Stimulated activated effector memory CD8-positive, alpha-beta T cell treated with anti-CD3 and anti-CD28 coated beads, Interleukin-12 subunit alpha, Interleukin-12 subunit beta, amount 100 ng/mL, for 72 hours (primary cell): ENCODE results near the gene SFT2D2.
A peak's percentile ranks its signal among the peaks of the same experiment; 100 is the strongest.

Experiments used
- ATAC-seq: fragments of 150-1000 bp; cut with Tn5 transposase; 2 replicates; pipeline ENCODE4 v1.10.0; 2021
- DNase-seq, 2 donors: peaks; one replicate each; pipeline ENCODE4 v3.0.0; 2021 to 2022; ENCODE audit warnings: low spot score in 2 of 2
- H3K27ac Mint-ChIP-seq: one replicate; pipeline ENCODE4 v1.8.0; 2022; ENCODE audit warnings: mild to moderate bottlenecking, mixed read lengths
- H3K36me3 Mint-ChIP-seq: one replicate; pipeline ENCODE4 v1.8.0; 2022; ENCODE audit warnings: mild to moderate bottlenecking, mixed read lengths
- H3K4me1 Mint-ChIP-seq: one replicate; pipeline ENCODE4 v1.8.0; 2022; ENCODE audit warnings: mixed read lengths
- H3K4me3 Mint-ChIP-seq: one replicate; pipeline ENCODE4 v1.8.0; 2022; ENCODE audit warnings: mild to moderate bottlenecking, mixed read lengths
- H3K9me3 Mint-ChIP-seq: one replicate; pipeline ENCODE4 v1.8.0; 2022; ENCODE audit warnings: mixed read lengths

SFT2D2 gene

GRCh38 chr1:168236836-168237611 lies 11.2 kb downstream of the SFT2D2 start:
- DNase-seq (no peak), ATAC-seq (peak; percentile 90)
- no peaks in the 10 kb centered on the region for H3K9me3 Mint-ChIP-seq
- peaks cover 99% of the 10 kb centered on the region for H3K36me3 Mint-ChIP-seq
- H3K27ac Mint-ChIP-seq: no peak overlapping the region
- no peak overlapping the region for H3K4me3 Mint-ChIP-seq
- peaks cover 57% of the 10 kb centered on the region for H3K4me1 Mint-ChIP-seq

GRCh38 chr1:168243198-168243597 lies 17.4 kb downstream of the SFT2D2 start:
- no peaks in the 10 kb centered on the region for H3K9me3 Mint-ChIP-seq
- peaks cover 100% of the 10 kb centered on the region for H3K36me3 Mint-ChIP-seq
- no peak overlapping the region for H3K4me3 Mint-ChIP-seq
- no peak for ATAC-seq
- DNase-seq: no peak
- peaks cover 46% of the 10 kb centered on the region for H3K4me1 Mint-ChIP-seq
- no peak overlapping the region for H3K27ac Mint-ChIP-seq

- Mint-ChIP-seq H3K27ac (peak overlapping the region; percentile 32), H3K4me3 (no peak overlapping the region), H3K9me3 (no peaks in the 10 kb centered on the region), H3K36me3 (peaks cover 100% of the 10 kb centered on the region), H3K4me1 (peaks cover 51% of the 10 kb centered on the region)
- DNase-seq (peak in 1 of 2 donors; percentile 41), ATAC-seq (peak; percentile 75)
These were observed 17.9 kb downstream of the SFT2D2 start for GRCh38 chr1:168243636-168244212.

- Mint-ChIP-seq H3K4me3 (no peak overlapping the region), H3K4me1 (peaks cover 58% of the 10 kb centered on the region), H3K9me3 (no peaks in the 10 kb centered on the region), H3K27ac (no peak overlapping the region), H3K36me3 (peaks cover 100% of the 10 kb centered on the region)
- ATAC-seq (no peak), DNase-seq (no peak)
These were observed 19.2 kb downstream of the SFT2D2 start for GRCh38 chr1:168245042-168245441.

GRCh38 chr1:168246506-168246905 lies 20.7 kb downstream of the SFT2D2 start:
- H3K36me3 Mint-ChIP-seq: peaks cover 100% of the 10 kb centered on the region
- peaks cover 64% of the 10 kb centered on the region for H3K4me1 Mint-ChIP-seq
- no peak for ATAC-seq
- H3K9me3 Mint-ChIP-seq: no peaks in the 10 kb centered on the region
- no peak overlapping the region for H3K27ac Mint-ChIP-seq
- no peak overlapping the region for H3K4me3 Mint-ChIP-seq
- DNase-seq: no peak

- Mint-ChIP-seq H3K4me3 (no peak overlapping the region), H3K27ac (peak overlapping the region; percentile 15)
These were observed 26.5 kb downstream of the SFT2D2 start for GRCh38 chr1:168252204-168252733.

GRCh38 chr1:168256164-168256563 lies 30.4 kb downstream of the SFT2D2 start:
- ATAC-seq (no peak), DNase-seq (no peak)
- Mint-ChIP-seq H3K27ac (no peak overlapping the region), H3K4me1 (peaks cover 22% of the 10 kb centered on the region), H3K4me3 (no peak overlapping the region), H3K9me3 (peaks cover 2% of the 10 kb centered on the region), H3K36me3 (peaks cover 39% of the 10 kb centered on the region)

More at GRCh38 chr1:168252204-168252733, 26.5 kb downstream of the SFT2D2 start:
- peaks cover 2% of the 10 kb centered on the region for H3K9me3 Mint-ChIP-seq
- peaks cover 27% of the 10 kb centered on the region for H3K4me1 Mint-ChIP-seq
- DNase-seq (no peak), ATAC-seq (no peak)
- peaks cover 77% of the 10 kb centered on the region for H3K36me3 Mint-ChIP-seq

GRCh38 chr1:168257397-168257796 lies 31.6 kb downstream of the SFT2D2 start:
- peaks cover 2% of the 10 kb centered on the region for H3K9me3 Mint-ChIP-seq
- H3K4me3 Mint-ChIP-seq: no peak overlapping the region
- H3K36me3 Mint-ChIP-seq: peaks cover 31% of the 10 kb centered on the region
- no peak overlapping the region for H3K27ac Mint-ChIP-seq
- no peak for ATAC-seq
- H3K4me1 Mint-ChIP-seq: peaks cover 28% of the 10 kb centered on the region
- no peak for DNase-seq

- peaks cover 2% of the 10 kb centered on the region for H3K9me3 Mint-ChIP-seq
- ATAC-seq (no peak), DNase-seq (no peak)
- no peak overlapping the region for H3K4me3 Mint-ChIP-seq
- H3K36me3 Mint-ChIP-seq: peaks cover 23% of the 10 kb centered on the region
- no peak overlapping the region for H3K27ac Mint-ChIP-seq
- peaks cover 28% of the 10 kb centered on the region for H3K4me1 Mint-ChIP-seq
These were observed 33.8 kb downstream of the SFT2D2 start for GRCh38 chr1:168259567-168259966.

- peaks cover 15% of the 10 kb centered on the region for H3K36me3 Mint-ChIP-seq
- no peak overlapping the region for H3K4me3 Mint-ChIP-seq
- no peaks in the 10 kb centered on the region for H3K9me3 Mint-ChIP-seq
- DNase-seq: no peak
- no peak for ATAC-seq
- no peak overlapping the region for H3K27ac Mint-ChIP-seq
- peaks cover 28% of the 10 kb centered on the region for H3K4me1 Mint-ChIP-seq
These were observed 34.6 kb downstream of the SFT2D2 start for GRCh38 chr1:168260393-168260792.

GRCh38 chr1:168261390-168261789 lies 35.6 kb downstream of the SFT2D2 start:
- DNase-seq: no peak
- no peak overlapping the region for H3K27ac Mint-ChIP-seq
- peaks cover 14% of the 10 kb centered on the region for H3K36me3 Mint-ChIP-seq
- H3K4me3 Mint-ChIP-seq: no peak overlapping the region
- no peak for ATAC-seq
- peaks cover 28% of the 10 kb centered on the region for H3K4me1 Mint-ChIP-seq
- H3K9me3 Mint-ChIP-seq: no peaks in the 10 kb centered on the region

- DNase-seq (no peak), ATAC-seq (no peak)
- Mint-ChIP-seq H3K4me3 (no peak overlapping the region), H3K27ac (no peak overlapping the region), H3K4me1 (peaks cover 22% of the 10 kb centered on the region), H3K9me3 (no peaks in the 10 kb centered on the region), H3K36me3 (peaks cover 14% of the 10 kb centered on the region)
These were observed 37.3 kb downstream of the SFT2D2 start for GRCh38 chr1:168263130-168263529.

GRCh38 chr1:168264296-168264695 lies 38.5 kb downstream of the SFT2D2 start:
- peaks cover 14% of the 10 kb centered on the region for H3K36me3 Mint-ChIP-seq
- ATAC-seq (no peak), DNase-seq (no peak)
- no peaks in the 10 kb centered on the region for H3K9me3 Mint-ChIP-seq
- no peak overlapping the region for H3K4me3 Mint-ChIP-seq
- no peak overlapping the region for H3K27ac Mint-ChIP-seq
- H3K4me1 Mint-ChIP-seq: peaks cover 19% of the 10 kb centered on the region

GRCh38 chr1:168265596-168265995 lies 39.8 kb downstream of the SFT2D2 start:
- Mint-ChIP-seq H3K4me3 (no peak overlapping the region), H3K9me3 (no peaks in the 10 kb centered on the region), H3K27ac (no peak overlapping the region), H3K36me3 (peaks cover 14% of the 10 kb centered on the region), H3K4me1 (peaks cover 10% of the 10 kb centered on the region)
- DNase-seq (no peak), ATAC-seq (no peak)

GRCh38 chr1:168266644-168267186 lies 40.9 kb downstream of the SFT2D2 start:
- DNase-seq (no peak), ATAC-seq (no peak)
- H3K4me1 Mint-ChIP-seq: peaks cover under 1% of the 10 kb centered on the region
- H3K9me3 Mint-ChIP-seq: no peaks in the 10 kb centered on the region
- H3K4me3 Mint-ChIP-seq: no peak overlapping the region
- H3K36me3 Mint-ChIP-seq: peaks cover 14% of the 10 kb centered on the region
- no peak overlapping the region for H3K27ac Mint-ChIP-seq

- H3K4me1 Mint-ChIP-seq: peaks cover 10% of the 10 kb centered on the region
- H3K9me3 Mint-ChIP-seq: no peaks in the 10 kb centered on the region
- DNase-seq (no peak), ATAC-seq (no peak)
- no peak overlapping the region for H3K4me3 Mint-ChIP-seq
- H3K27ac Mint-ChIP-seq: no peak overlapping the region
- no peaks in the 10 kb centered on the region for H3K36me3 Mint-ChIP-seq
These were observed 45.8 kb downstream of the SFT2D2 start for GRCh38 chr1:168271636-168272035.
